ENCODE measurements around the gene ZFP69B. TPM values are rescaled to one million over a fixed set of nuclear protein-coding genes. Genes with fewer than 3 reads are reported as not detected.

The ZFP69B gene
- total and polyA plus RNA-seq, 2 donors (not counting 3 experiments of a cell fraction or from before 2014, with no cell fraction given), result 0.81 to 3.4 TPM

DNA sequence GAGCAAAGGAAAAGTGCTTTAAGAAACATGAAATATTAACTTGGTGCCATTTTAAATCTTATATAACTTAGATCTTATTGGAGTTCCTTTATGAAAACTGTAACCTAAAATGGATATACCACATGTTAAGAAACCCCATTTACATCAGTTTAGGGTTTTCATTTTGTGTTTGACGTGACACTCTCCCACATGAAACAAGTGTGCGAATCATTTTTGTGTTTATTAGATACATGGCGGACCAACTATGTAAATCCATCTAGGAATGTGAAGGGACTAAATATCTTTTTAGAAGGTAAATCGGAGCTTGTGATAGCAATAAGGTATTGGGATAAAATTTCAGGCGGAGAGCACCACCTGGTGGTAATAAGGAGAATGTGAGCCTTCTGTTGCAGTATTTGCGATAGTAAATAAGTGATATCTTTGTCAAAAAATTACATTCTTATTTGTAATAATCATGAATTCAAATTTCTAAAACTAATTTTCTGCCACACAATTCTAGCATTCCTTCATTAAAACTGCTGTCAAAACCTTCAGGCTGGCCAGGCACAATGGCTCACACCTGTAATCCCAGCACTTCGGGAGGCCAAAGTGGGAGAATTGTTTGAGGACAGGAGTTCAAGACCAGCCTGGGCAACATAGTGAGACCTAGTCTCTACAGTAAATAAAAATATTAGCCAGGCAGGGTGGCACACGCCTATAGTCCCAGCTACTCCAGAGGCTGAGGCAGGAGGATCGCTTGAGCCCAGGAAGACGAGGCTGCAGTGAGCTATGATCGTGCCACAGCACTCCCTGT lies 45.4 kb upstream of the ZFP69B start:
- DNase-seq (ENCODE audit: low read depth, low spot score), result peak; percentile 75
- H3K4me3 ChIP-seq (replicated peaks in 1 of 3; ENCODE audit: insufficient read depth in 1 of 3, low read depth in 1 of 3, low read length in 3 of 3), result no peak overlapping the region
- H3K36me3 ChIP-seq (ENCODE audit: control insufficient read depth in 2 of 2, extremely low read depth in 1 of 2, insufficient read depth in 2 of 2, low read length in 2 of 2), result no peaks in the 10 kb centered on the region
- H2AFZ ChIP-seq (ENCODE audit: low read depth, low read length), result no peak overlapping the region
- FAIRE-seq, result peak; percentile 82
- ChIA-PET CTCF (interaction anchor here (0.6 to 4.8 kb wide), 66 partner anchors 9 to 798 kb away, joined by 3 to 173 read pairs (median 5); partner anchors contain the start of genes SMAP2 and ZFP69B), POLR2A (no interaction called here)
- BruUV-seq (replicated peaks), result no TSS peak
- no peak overlapping the region for H3K9ac ChIP-seq (replicated peaks; ENCODE audit: extremely low read depth, insufficient read depth, low read length)
- H3K4me1 ChIP-seq (ENCODE audit: control insufficient read depth, extremely low read depth, insufficient read depth, low read length), result no peaks in the 10 kb centered on the region
- intact Hi-C loops (cut with micrococcal nuclease), result loop anchor here (1.0 kb wide), 3 partner anchors 67 to 321 kb away; no protein-coding TSS in a partner anchor
- no peaks in the 10 kb centered on the region for H4K20me1 ChIP-seq (replicated peaks; ENCODE audit: control insufficient read depth, extremely low read depth, insufficient read depth, low read length)
- no peaks in the 10 kb centered on the region for H3K9me3 ChIP-seq (replicated peaks; ENCODE audit: control insufficient read depth, insufficient read depth, low read length)
- TF ChIP-seq CTCF (IDR thresholded peaks at IDR 0.05; ENCODE audit: extremely low read depth in 1 of 2, insufficient read depth in 1 of 2, low read depth in 1 of 2, low read length in 2 of 2) (peak; percentile 56 to 62), MYC (IDR thresholded peaks at IDR 0.05; ENCODE audit: low read depth, low read length) (no peak)
- H3K79me2 ChIP-seq (ENCODE audit: control insufficient read depth, insufficient read depth, low read length), result no peaks in the 10 kb centered on the region
- dilution Hi-C loops (cut with MboI; ENCODE audit: extremely low pct_ligation_motif_present, low sequenced_read_pairs), result no loop called here
- no peaks in the 10 kb centered on the region for H3K27me3 ChIP-seq (ENCODE audit: control insufficient read depth in 2 of 2, insufficient read depth in 2 of 2, low read length in 2 of 2)
- H3K9me1 ChIP-seq (replicated peaks; ENCODE audit: control insufficient read depth, extremely low read depth, insufficient read depth, low read length), result no peaks in the 10 kb centered on the region
- no peak overlapping the region for H3K4me2 ChIP-seq (ENCODE audit: insufficient read depth, low read length)
- no peak overlapping the region for H3K27ac ChIP-seq (ENCODE audit: insufficient read depth, low read depth, low read length)

GRCh38 chr1:40405812-40406211 lies 44.5 kb upstream of the ZFP69B start:
- BruUV-seq (replicated peaks), result no TSS peak
- intact Hi-C loops (cut with micrococcal nuclease), result no loop called here
- no peaks in the 10 kb centered on the region for H3K4me1 ChIP-seq (ENCODE audit: control insufficient read depth, extremely low read depth, insufficient read depth, low read length)
- H3K9me3 ChIP-seq (replicated peaks; ENCODE audit: control insufficient read depth, insufficient read depth, low read length), result no peaks in the 10 kb centered on the region
- no peak overlapping the region for H3K4me2 ChIP-seq (ENCODE audit: insufficient read depth, low read length)
- POLR2A ChIA-PET, result no interaction called here
- H3K27ac ChIP-seq (ENCODE audit: insufficient read depth, low read depth, low read length), result no peak overlapping the region
- no peaks in the 10 kb centered on the region for H3K9me1 ChIP-seq (replicated peaks; ENCODE audit: control insufficient read depth, extremely low read depth, insufficient read depth, low read length)
- H3K36me3 ChIP-seq (ENCODE audit: control insufficient read depth in 2 of 2, extremely low read depth in 1 of 2, insufficient read depth in 2 of 2, low read length in 2 of 2), result no peaks in the 10 kb centered on the region
- H3K27me3 ChIP-seq (ENCODE audit: control insufficient read depth in 2 of 2, insufficient read depth in 2 of 2, low read length in 2 of 2), result no peaks in the 10 kb centered on the region
- no peak overlapping the region for H3K4me3 ChIP-seq (replicated peaks in 1 of 3; ENCODE audit: insufficient read depth in 1 of 3, low read depth in 1 of 3, low read length in 3 of 3)
- FAIRE-seq, result no peak
- no peak overlapping the region for H2AFZ ChIP-seq (ENCODE audit: low read depth, low read length)
- CTCF ChIA-PET, result interaction anchor here (0.9 to 4.8 kb wide), 16 partner anchors 20 to 328 kb away, joined by 3 to 173 read pairs (median 16); partner anchors contain the start of genes SMAP2 and ZFP69B
- H4K20me1 ChIP-seq (replicated peaks; ENCODE audit: control insufficient read depth, extremely low read depth, insufficient read depth, low read length), result no peaks in the 10 kb centered on the region
- TF ChIP-seq POLR2A (IDR thresholded peaks at IDR 0.05; ENCODE audit: low read depth, low read length) (no peak), GATA2 (IDR thresholded peaks at IDR 0.05; ENCODE audit: insufficient read depth, insufficient read length, low read depth, low read length) (no peak), CTCF (IDR thresholded peaks at IDR 0.05; ENCODE audit: extremely low read depth in 1 of 2, insufficient read depth in 1 of 2, low read depth in 1 of 2, low read length in 2 of 2) (no peak), EZH2 (IDR thresholded peaks at IDR 0.05; ENCODE audit: borderline replicate concordance, low read depth, low read length, severe bottlenecking) (no peak), JUN (IDR thresholded peaks at IDR 0.05; ENCODE audit: borderline replicate concordance, insufficient read depth, insufficient read length, low read depth) (no peak)
- TF ChIP-seq, protein P1, sequence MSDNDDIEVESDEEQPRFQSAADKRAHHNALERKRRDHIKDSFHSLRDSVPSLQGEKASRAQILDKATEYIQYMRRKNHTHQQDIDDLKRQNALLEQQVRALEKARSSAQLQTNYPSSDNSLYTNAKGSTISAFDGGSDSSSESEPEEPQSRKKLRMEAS (IDR thresholded peaks at IDR 0.05; ENCODE audit: insufficient read depth, insufficient read length), result no peak
- no peak overlapping the region for H3K9ac ChIP-seq (replicated peaks; ENCODE audit: extremely low read depth, insufficient read depth, low read length)
- DNase-seq (ENCODE audit: low read depth, low spot score), result no peak
- dilution Hi-C loops (cut with MboI; ENCODE audit: extremely low pct_ligation_motif_present, low sequenced_read_pairs), result no loop called here
- no peaks in the 10 kb centered on the region for H3K79me2 ChIP-seq (ENCODE audit: control insufficient read depth, insufficient read depth, low read length)

Measured in endothelial cell of umbilical vein (primary cell).